ENCODE data around the gene ARHGAP45. TPM values are rescaled to one million over a fixed set of nuclear protein-coding genes. Genes with fewer than 3 reads are reported as not detected.
"Not testable (repeated sequence)": the region's sequence is repeated elsewhere in the genome, so short reads cannot be mapped to it uniquely, and the experiment has no call there.

ARHGAP45 gene
- total RNA-seq, 2 experiments from 2014 or later, result 433 to 445 TPM

- Mint-ChIP-seq H3K36me3 (ENCODE audit: low read depth) (peaks cover 6% of the 10 kb centered on the region), H3K9me3 (ENCODE audit: insufficient read depth) (no peaks in the 10 kb centered on the region), H3K4me1 (ENCODE audit: low read depth) (peaks cover 5% of the 10 kb centered on the region), H3K27me3 (ENCODE audit: low read depth) (no peaks in the 10 kb centered on the region), H3K4me3 (no peak overlapping the region), H3K27ac (no peak overlapping the region)
- DNase-seq, result no peak
- CTCF ChIA-PET, result interaction anchor here (0.8 kb wide), 1 partner anchor 88 kb away, joined by 3 read pairs; no protein-coding TSS in a partner anchor
- POLR2A ChIA-PET, result no interaction called here
- no peak for ATAC-seq
Observed at GRCh38 chr19:1110809-1111640, 44.1 kb downstream of the ARHGAP45 start.

GRCh38 chr19:1111641-1112267 lies 44.8 kb downstream of the ARHGAP45 start:
- CTCF ChIA-PET, result interaction anchor here (0.8 to 2.4 kb wide), 4 partner anchors 18 to 91 kb away, joined by 3 to 18 read pairs (median 12); no protein-coding TSS in a partner anchor
- H3K9me3 Mint-ChIP-seq (ENCODE audit: insufficient read depth), result no peaks in the 10 kb centered on the region
- peaks cover 5% of the 10 kb centered on the region for H3K36me3 Mint-ChIP-seq (ENCODE audit: low read depth)
- no peak overlapping the region for H3K4me3 Mint-ChIP-seq
- H3K27me3 Mint-ChIP-seq (ENCODE audit: low read depth), result no peaks in the 10 kb centered on the region
- POLR2A ChIA-PET, result no interaction called here
- no peak for DNase-seq
- H3K27ac Mint-ChIP-seq, result no peak overlapping the region
- H3K4me1 Mint-ChIP-seq (ENCODE audit: low read depth), result peaks cover 4% of the 10 kb centered on the region
- no peak for ATAC-seq

- POLR2A ChIA-PET, result interaction anchor here (0.8 to 1.1 kb wide), 2 partner anchors 98 to 157 kb away, joined by 3 read pairs; partner anchors contain the start of gene CIRBP
- Mint-ChIP-seq H3K9me3 (ENCODE audit: insufficient read depth) (no peaks in the 10 kb centered on the region), H3K4me3 (no peak overlapping the region), H3K27me3 (ENCODE audit: low read depth) (no peaks in the 10 kb centered on the region), H3K27ac (no peak overlapping the region), H3K4me1 (ENCODE audit: low read depth) (peaks cover 4% of the 10 kb centered on the region), H3K36me3 (ENCODE audit: low read depth) (peaks cover 3% of the 10 kb centered on the region)
- DNase-seq (no peak), ATAC-seq (no peak)
- CTCF ChIA-PET, result interaction anchor here (1.1 to 2.4 kb wide), 10 partner anchors 11 to 154 kb away, joined by 3 to 18 read pairs (median 8); no protein-coding TSS in a partner anchor
Observed at GRCh38 chr19:1112268-1113029, 45.5 kb downstream of the ARHGAP45 start.

- H3K4me1 Mint-ChIP-seq (ENCODE audit: low read depth), result peaks cover 4% of the 10 kb centered on the region
- H3K9me3 Mint-ChIP-seq (ENCODE audit: insufficient read depth), result no peaks in the 10 kb centered on the region
- peak; percentile 90 for DNase-seq
- ATAC-seq, result peak; percentile 80
- H3K4me3 Mint-ChIP-seq, result no peak overlapping the region
- no peaks in the 10 kb centered on the region for H3K27me3 Mint-ChIP-seq (ENCODE audit: low read depth)
- CTCF ChIA-PET, result interaction anchor here (0.6 to 2.4 kb wide), 23 partner anchors 9 to 153 kb away, joined by 3 to 18 read pairs (median 5); partner anchors contain the start of genes ARHGAP45 and ATP5F1D
- H3K36me3 Mint-ChIP-seq (ENCODE audit: low read depth), result peaks cover 6% of the 10 kb centered on the region
- H3K27ac Mint-ChIP-seq, result no peak overlapping the region
- POLR2A ChIA-PET, result interaction anchor here (0.7 to 1.1 kb wide), 4 partner anchors 13 to 156 kb away, joined by 3 read pairs; partner anchors contain the start of gene CIRBP
Observed at GRCh38 chr19:1113030-1113985, 46.3 kb downstream of the ARHGAP45 start.

- H3K36me3 Mint-ChIP-seq (ENCODE audit: low read depth), result peaks cover 11% of the 10 kb centered on the region
- peaks cover 4% of the 10 kb centered on the region for H3K4me1 Mint-ChIP-seq (ENCODE audit: low read depth)
- CTCF ChIA-PET, result interaction anchor here (0.6 to 2.4 kb wide), 22 partner anchors 9 to 152 kb away, joined by 3 to 18 read pairs (median 6); partner anchors contain the start of genes ARHGAP45 and ATP5F1D
- no peaks in the 10 kb centered on the region for H3K27me3 Mint-ChIP-seq (ENCODE audit: low read depth)
- H3K4me3 Mint-ChIP-seq, result no peak overlapping the region
- ATAC-seq, result no peak
- no peaks in the 10 kb centered on the region for H3K9me3 Mint-ChIP-seq (ENCODE audit: insufficient read depth)
- POLR2A ChIA-PET, result interaction anchor here (0.5 to 1.1 kb wide), 3 partner anchors 26 to 159 kb away, joined by 3 read pairs; partner anchors contain the start of gene CIRBP
- DNase-seq, result no peak
- no peak overlapping the region for H3K27ac Mint-ChIP-seq
Observed at GRCh38 chr19:1113986-1114483, 47.1 kb downstream of the ARHGAP45 start.

GRCh38 chr19:1114728-1115127 lies 47.8 kb downstream of the ARHGAP45 start:
- POLR2A ChIA-PET; H3K4me3 Mint-ChIP-seq; DNase-seq; CTCF ChIA-PET; ATAC-seq; H3K27me3 Mint-ChIP-seq (ENCODE audit: low read depth); H3K9me3 Mint-ChIP-seq (ENCODE audit: insufficient read depth); H3K4me1 Mint-ChIP-seq (ENCODE audit: low read depth); H3K27ac Mint-ChIP-seq: not testable (repeated sequence)
- H3K36me3 Mint-ChIP-seq (ENCODE audit: low read depth), result peaks cover 11% of the 10 kb centered on the region

- no peaks in the 10 kb centered on the region for H3K27me3 Mint-ChIP-seq (ENCODE audit: low read depth)
- no peaks in the 10 kb centered on the region for H3K9me3 Mint-ChIP-seq (ENCODE audit: insufficient read depth)
- peaks cover 4% of the 10 kb centered on the region for H3K4me1 Mint-ChIP-seq (ENCODE audit: low read depth)
- ChIA-PET POLR2A (no interaction called here), CTCF (interaction anchor here (0.8 kb wide), 1 partner anchor 107 kb away, joined by 3 read pairs; no protein-coding TSS in a partner anchor)
- peaks cover 16% of the 10 kb centered on the region for H3K36me3 Mint-ChIP-seq (ENCODE audit: low read depth)
- no peak overlapping the region for H3K27ac Mint-ChIP-seq
- no peak overlapping the region for H3K4me3 Mint-ChIP-seq
- ATAC-seq (no peak), DNase-seq (no peak)
Observed at GRCh38 chr19:1115646-1116420, 48.9 kb downstream of the ARHGAP45 start.

GRCh38 chr19:1116726-1117581 lies 50.0 kb downstream of the ARHGAP45 start:
- CTCF ChIA-PET, result interaction anchor here (0.8 kb wide), 1 partner anchor 106 kb away, joined by 3 read pairs; no protein-coding TSS in a partner anchor
- Mint-ChIP-seq H3K27me3 (ENCODE audit: low read depth) (no peaks in the 10 kb centered on the region), H3K36me3 (ENCODE audit: low read depth) (peaks cover 24% of the 10 kb centered on the region), H3K9me3 (ENCODE audit: insufficient read depth) (no peaks in the 10 kb centered on the region), H3K27ac (no peak overlapping the region), H3K4me3 (no peak overlapping the region), H3K4me1 (ENCODE audit: low read depth) (peaks cover 4% of the 10 kb centered on the region)
- POLR2A ChIA-PET, result interaction anchor here (0.6 kb wide), 1 partner anchor 93 kb away, joined by 3 read pairs; no protein-coding TSS in a partner anchor
- no peak for ATAC-seq
- DNase-seq, result no peak

- no peaks in the 10 kb centered on the region for H3K9me3 Mint-ChIP-seq (ENCODE audit: insufficient read depth)
- peaks cover 4% of the 10 kb centered on the region for H3K4me1 Mint-ChIP-seq (ENCODE audit: low read depth)
- no peaks in the 10 kb centered on the region for H3K27me3 Mint-ChIP-seq (ENCODE audit: low read depth)
- POLR2A ChIA-PET, result interaction anchor here (0.6 kb wide), 1 partner anchor 92 kb away, joined by 3 read pairs; no protein-coding TSS in a partner anchor
- no peak for ATAC-seq
- H3K4me3 Mint-ChIP-seq, result no peak overlapping the region
- peaks cover 24% of the 10 kb centered on the region for H3K36me3 Mint-ChIP-seq (ENCODE audit: low read depth)
- no peak for DNase-seq
- CTCF ChIA-PET, result no interaction called here
- H3K27ac Mint-ChIP-seq, result no peak overlapping the region
Observed at GRCh38 chr19:1117654-1118053, 50.7 kb downstream of the ARHGAP45 start.

Measured in activated CD8-positive, alpha-beta T cell treated with anti-CD3 and anti-CD28 coated beads, Interleukin-2, amount 10 ng/mL, durations not matched to agents 7 days and 5 days (primary cell).